GM12878 (cell line): ENCODE results near the gene IL10RA. TPM values are rescaled to one million over a fixed set of nuclear protein-coding genes. Genes with fewer than 3 reads are reported as not detected.

Source experiments
- ATF7 ChIP-seq: fragments of 450-650 bp; IDR thresholded peaks from 2 replicates; pipeline ENCODE4 v1.6.1; 2016; ENCODE audit warnings: low read depth, mild to moderate bottlenecking
- CHD2 ChIP-seq: IDR thresholded peaks from 2 replicates; pipeline ENCODE4 v1.6.1; 2011; ENCODE audit warnings: low read depth, low read length, improper control_type of control experiment, borderline replicate concordance
- CHD4 ChIP-seq: fragments of 200-600 bp; sonication (generic); IDR thresholded peaks from 2 replicates; pipeline ENCODE4 v1.6.1; 2016; ENCODE audit warnings: mild to moderate bottlenecking
- DPF2 ChIP-seq: fragments of 450-650 bp; IDR thresholded peaks from 2 replicates; pipeline ENCODE4 v1.6.1; 2017; ENCODE audit warnings: mild to moderate bottlenecking
- IKZF1 ChIP-seq: fragments of 450-650 bp; conservative IDR thresholded peaks from 2 replicates; pipeline ENCODE4 v1.6.1; 2017; ENCODE audit warnings: antibody characterized with exemption, mild to moderate bottlenecking
- MXI1 ChIP-seq: fragments of 150-350 bp; IDR thresholded peaks from 2 replicates; pipeline ENCODE4 v1.6.1; 2011; ENCODE audit warnings: low read depth, mild to moderate bottlenecking, inconsistent platforms, low read length, improper control_type of control experiment
- NRF1 ChIP-seq: conservative IDR thresholded peaks from 2 replicates; pipeline ENCODE4 v1.6.1; 2011; ENCODE audit warnings: mild to moderate bottlenecking, low read depth, low read length, improper control_type of control experiment
- SRF ChIP-seq, 2 experiments: IDR thresholded peaks; 2 replicates each; pipeline ENCODE4 v1.6.1; 2011; ENCODE audit warnings: low read depth in 2 of 2, low read length in 2 of 2, mild to moderate bottlenecking in 1 of 2, moderate library complexity in 1 of 2
- TCF3 ChIP-seq: IDR thresholded peaks from 2 replicates; pipeline ENCODE4 v1.6.1; 2012; ENCODE audit warnings: low read depth, mild to moderate bottlenecking, low read length, borderline replicate concordance; ENCODE audit not compliant: insufficient read depth
- ZNF207 ChIP-seq: fragments of 450-650 bp; IDR thresholded peaks from 2 replicates; pipeline ENCODE4 v1.6.1; 2014; ENCODE audit warnings: antibody characterized with exemption, mild to moderate bottlenecking, borderline replicate concordance
- ZZZ3 ChIP-seq: IDR thresholded peaks from 2 replicates; pipeline ENCODE4 v1.6.1; 2011; ENCODE audit warnings: low read depth; ENCODE audit not compliant: control insufficient read depth, insufficient read length
- polyA plus RNA-seq, 11 experiments: library from polyadenylated mRNA; depleted of rRNA in 4 of 11; unstranded in 6 of 11; stranded (reverse) in 5 of 11; fragments of >200 nt; fragmentation: Nextera tagmentation in 4 of 11; fragmentation: Illumina TruSeq in 1 of 11; extraction: Ambion mirVana in 4 of 11; extraction: Trizol in 1 of 11; gene quantifications; 1 replicate in 1 of 11; 2 replicates in 10 of 11; pipeline versions ENCODE4 v1.2.1 to v1.2.3, GENCODE V29; 2011 to 2016; ENCODE audit warnings: inconsistent platforms in 2 of 11, missing spikeins in 2 of 11, low read depth in 1 of 11
- total RNA-seq, 4 experiments: library from RNA; depleted of rRNA in 3 of 4; stranded (reverse); fragments of >200 nt in 3 of 4; fragmentation: Illumina TruSeq in 1 of 4; extraction: Trizol in 1 of 4; gene quantifications; 2 replicates each; pipeline versions ENCODE4 v1.2.1 to v1.2.3, GENCODE V29; 2013 to 2021
- TF ChIP-seq, protein P1 (sequence below): fragments of 450-650 bp; formaldehyde crosslinking; IDR thresholded peaks from 2 replicates; pipeline ENCODE4 v1.4.0; 2022; ENCODE audit warnings: mild to moderate bottlenecking, moderate library complexity
- TF ChIP-seq, protein P2 (sequence below): fragments of 450-650 bp; IDR thresholded peaks from 2 replicates; pipeline ENCODE4 v1.6.1; 2017; ENCODE audit warnings: mild to moderate bottlenecking
- TF ChIP-seq, protein P3 (sequence below): fragments of 450-650 bp; IDR thresholded peaks from 2 replicates; pipeline ENCODE4 v1.6.1; 2017; ENCODE audit warnings: antibody characterized with exemption, mild to moderate bottlenecking, moderate library complexity
- TF ChIP-seq, protein P4 (sequence below): IDR thresholded peaks from 2 replicates; pipeline ENCODE4 v1.6.1; 2011; ENCODE audit warnings: mild to moderate bottlenecking, low read depth, low read length, moderate library complexity; ENCODE audit not compliant: insufficient replicate concordance

Gene IL10RA
- total and polyA plus RNA-seq, 10 of the 15 experiments (the other 5 are each of a cell fraction or from before 2014, with no cell fraction given): 0.77 to 45.9 (median 9.6) TPM

DNA sequence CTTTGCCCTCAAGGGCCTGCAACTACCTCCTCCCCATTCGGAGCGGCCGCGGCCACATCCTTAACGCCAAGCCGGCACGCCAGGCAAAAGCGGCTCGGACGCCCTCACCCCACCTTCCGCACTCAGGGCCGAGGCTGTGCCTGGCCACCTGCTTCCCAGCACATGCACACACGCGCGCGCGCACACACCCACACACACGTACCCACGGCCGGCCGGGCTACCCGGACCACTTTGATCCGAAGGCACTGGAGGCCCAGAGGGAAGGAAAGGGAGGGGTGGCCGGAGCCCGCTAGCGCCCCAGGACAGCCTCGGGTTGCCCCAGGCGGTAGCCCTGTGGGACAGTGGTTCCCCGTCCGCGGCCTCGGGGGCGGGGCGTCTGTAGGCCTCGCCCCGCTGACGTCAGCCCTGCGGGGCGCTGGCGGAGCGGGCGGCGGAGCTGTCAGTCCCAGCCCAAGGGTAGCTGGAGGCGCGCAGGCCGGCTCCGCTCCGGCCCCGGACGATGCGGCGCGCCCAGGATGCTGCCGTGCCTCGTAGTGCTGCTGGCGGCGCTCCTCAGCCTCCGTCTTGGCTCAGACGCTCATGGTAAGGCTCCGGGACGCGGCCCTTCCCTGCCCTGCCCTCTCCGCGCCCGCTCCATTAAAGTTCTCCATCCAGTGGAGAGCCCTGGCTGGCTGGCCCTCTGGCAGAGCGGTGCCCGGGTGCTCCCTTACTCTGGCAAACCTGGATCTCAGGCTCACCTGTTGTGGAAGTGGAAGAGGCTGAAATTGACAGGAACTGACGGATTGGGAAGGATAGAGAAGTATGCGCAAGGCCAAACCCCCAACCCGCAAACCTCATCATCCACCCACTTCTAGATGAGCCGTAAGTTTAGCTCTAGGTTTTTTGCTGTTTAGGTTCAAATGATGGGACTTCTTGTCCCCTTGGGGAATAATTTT lies at the start of gene IL10RA (continued):
- TF ChIP-seq ZNF207 (peak; percentile 17), ATF7 (peak; percentile 56; the same call in 1 of the 2 replicates), DPF2 (peak; percentile 92), IKZF1 (peak; percentile 89), CHD4 (no peak), SRF (IDR thresholded peaks at IDR 0.05; ENCODE audit: low read depth in 2 of 2, low read length in 2 of 2) (no peak), ZZZ3 (no peak), TCF3 (peak; percentile 80), NRF1 (no peak), CHD2 (peak; percentile 59; the same call in 1 of the 2 replicates), MXI1 (peak; percentile 46; the same call in 1 of the 2 replicates)
- TF ChIP-seq, protein P1, sequence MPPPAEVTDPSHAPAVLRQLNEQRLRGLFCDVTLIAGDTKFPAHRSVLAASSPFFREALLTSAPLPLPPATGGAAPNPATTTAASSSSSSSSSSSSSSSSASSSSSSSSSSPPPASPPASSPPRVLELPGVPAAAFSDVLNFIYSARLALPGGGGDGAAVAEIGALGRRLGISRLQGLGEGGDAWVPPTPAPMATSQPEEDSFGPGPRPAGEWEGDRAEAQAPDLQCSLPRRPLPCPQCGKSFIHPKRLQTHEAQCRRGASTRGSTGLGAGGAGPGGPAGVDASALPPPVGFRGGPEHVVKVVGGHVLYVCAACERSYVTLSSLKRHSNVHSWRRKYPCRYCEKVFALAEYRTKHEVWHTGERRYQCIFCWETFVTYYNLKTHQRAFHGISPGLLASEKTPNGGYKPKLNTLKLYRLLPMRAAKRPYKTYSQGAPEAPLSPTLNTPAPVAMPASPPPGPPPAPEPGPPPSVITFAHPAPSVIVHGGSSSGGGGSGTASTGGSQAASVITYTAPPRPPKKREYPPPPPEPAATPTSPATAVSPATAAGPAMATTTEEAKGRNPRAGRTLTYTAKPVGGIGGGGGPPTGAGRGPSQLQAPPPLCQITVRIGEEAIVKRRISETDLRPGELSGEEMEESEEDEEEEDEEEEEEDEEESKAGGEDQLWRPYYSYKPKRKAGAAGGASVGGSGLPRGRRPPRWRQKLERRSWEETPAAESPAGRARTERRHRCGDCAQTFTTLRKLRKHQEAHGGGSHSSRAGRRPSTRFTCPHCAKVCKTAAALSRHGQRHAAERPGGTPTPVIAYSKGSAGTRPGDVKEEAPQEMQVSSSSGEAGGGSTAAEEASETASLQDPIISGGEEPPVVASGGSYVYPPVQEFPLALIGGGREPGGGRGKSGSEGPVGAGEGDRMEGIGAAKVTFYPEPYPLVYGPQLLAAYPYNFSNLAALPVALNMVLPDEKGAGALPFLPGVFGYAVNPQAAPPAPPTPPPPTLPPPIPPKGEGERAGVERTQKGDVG (CRISPR knock-in tag): peak; percentile 28; the same call in 1 of the 2 replicates
- TF ChIP-seq, protein P2, sequence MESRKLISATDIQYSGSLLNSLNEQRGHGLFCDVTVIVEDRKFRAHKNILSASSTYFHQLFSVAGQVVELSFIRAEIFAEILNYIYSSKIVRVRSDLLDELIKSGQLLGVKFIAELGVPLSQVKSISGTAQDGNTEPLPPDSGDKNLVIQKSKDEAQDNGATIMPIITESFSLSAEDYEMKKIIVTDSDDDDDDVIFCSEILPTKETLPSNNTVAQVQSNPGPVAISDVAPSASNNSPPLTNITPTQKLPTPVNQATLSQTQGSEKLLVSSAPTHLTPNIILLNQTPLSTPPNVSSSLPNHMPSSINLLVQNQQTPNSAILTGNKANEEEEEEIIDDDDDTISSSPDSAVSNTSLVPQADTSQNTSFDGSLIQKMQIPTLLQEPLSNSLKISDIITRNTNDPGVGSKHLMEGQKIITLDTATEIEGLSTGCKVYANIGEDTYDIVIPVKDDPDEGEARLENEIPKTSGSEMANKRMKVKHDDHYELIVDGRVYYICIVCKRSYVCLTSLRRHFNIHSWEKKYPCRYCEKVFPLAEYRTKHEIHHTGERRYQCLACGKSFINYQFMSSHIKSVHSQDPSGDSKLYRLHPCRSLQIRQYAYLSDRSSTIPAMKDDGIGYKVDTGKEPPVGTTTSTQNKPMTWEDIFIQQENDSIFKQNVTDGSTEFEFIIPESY: no peak
- TF ChIP-seq, protein P3, sequence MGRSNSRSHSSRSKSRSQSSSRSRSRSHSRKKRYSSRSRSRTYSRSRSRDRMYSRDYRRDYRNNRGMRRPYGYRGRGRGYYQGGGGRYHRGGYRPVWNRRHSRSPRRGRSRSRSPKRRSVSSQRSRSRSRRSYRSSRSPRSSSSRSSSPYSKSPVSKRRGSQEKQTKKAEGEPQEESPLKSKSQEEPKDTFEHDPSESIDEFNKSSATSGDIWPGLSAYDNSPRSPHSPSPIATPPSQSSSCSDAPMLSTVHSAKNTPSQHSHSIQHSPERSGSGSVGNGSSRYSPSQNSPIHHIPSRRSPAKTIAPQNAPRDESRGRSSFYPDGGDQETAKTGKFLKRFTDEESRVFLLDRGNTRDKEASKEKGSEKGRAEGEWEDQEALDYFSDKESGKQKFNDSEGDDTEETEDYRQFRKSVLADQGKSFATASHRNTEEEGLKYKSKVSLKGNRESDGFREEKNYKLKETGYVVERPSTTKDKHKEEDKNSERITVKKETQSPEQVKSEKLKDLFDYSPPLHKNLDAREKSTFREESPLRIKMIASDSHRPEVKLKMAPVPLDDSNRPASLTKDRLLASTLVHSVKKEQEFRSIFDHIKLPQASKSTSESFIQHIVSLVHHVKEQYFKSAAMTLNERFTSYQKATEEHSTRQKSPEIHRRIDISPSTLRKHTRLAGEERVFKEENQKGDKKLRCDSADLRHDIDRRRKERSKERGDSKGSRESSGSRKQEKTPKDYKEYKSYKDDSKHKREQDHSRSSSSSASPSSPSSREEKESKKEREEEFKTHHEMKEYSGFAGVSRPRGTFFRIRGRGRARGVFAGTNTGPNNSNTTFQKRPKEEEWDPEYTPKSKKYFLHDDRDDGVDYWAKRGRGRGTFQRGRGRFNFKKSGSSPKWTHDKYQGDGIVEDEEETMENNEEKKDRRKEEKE: no peak
- TF ChIP-seq, protein P4, sequence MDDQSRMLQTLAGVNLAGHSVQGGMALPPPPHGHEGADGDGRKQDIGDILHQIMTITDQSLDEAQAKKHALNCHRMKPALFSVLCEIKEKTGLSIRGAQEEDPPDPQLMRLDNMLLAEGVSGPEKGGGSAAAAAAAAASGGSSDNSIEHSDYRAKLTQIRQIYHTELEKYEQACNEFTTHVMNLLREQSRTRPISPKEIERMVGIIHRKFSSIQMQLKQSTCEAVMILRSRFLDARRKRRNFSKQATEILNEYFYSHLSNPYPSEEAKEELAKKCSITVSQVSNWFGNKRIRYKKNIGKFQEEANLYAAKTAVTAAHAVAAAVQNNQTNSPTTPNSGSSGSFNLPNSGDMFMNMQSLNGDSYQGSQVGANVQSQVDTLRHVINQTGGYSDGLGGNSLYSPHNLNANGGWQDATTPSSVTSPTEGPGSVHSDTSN: peak; percentile 91
